A549 (cell line): ENCODE data around the gene CXCL9.

Experiments
- CEBPB ChIP-seq, 2 experiments: fragments of >200 bp in 1 of 2; sonication (Bioruptor Twin) in 1 of 2; formaldehyde crosslinking in 1 of 2; IDR thresholded peaks; 2 replicates each; pipeline ENCODE4 v1.6.1; 2012 to 2016
- CHD2 ChIP-seq: fragments of 150-350 bp; IDR thresholded peaks from 2 replicates; pipeline ENCODE4 v1.6.1; 2014; ENCODE audit warnings: low read length; ENCODE audit not compliant: partially characterized antibody
- EP300 ChIP-seq, 2 experiments: fragments of >200 bp; sonication (Bioruptor Twin); formaldehyde crosslinking; IDR thresholded peaks; 2 replicates in 1 of 2; 3 replicates in 1 of 2; pipeline ENCODE4 v1.6.1; 2016 to 2017
- HEYL ChIP-seq: fragments of 250-450 bp; sonication (Bioruptor Pico); IDR thresholded peaks from 2 replicates; pipeline ENCODE4 v1.8.0; 2021; ENCODE audit warnings: mild to moderate bottlenecking, moderate library complexity
- KDM1A ChIP-seq: fragments of 200-600 bp; sonication (generic); IDR thresholded peaks from 2 replicates; pipeline ENCODE4 v1.6.1; 2016; ENCODE audit warnings: low read depth, mild to moderate bottlenecking
- KDM5A ChIP-seq: fragments of 200-600 bp; sonication (generic); IDR thresholded peaks from 2 replicates; pipeline ENCODE4 v1.6.1; 2016; ENCODE audit warnings: antibody characterized with exemption, mild to moderate bottlenecking
- NR3C1 ChIP-seq: fragments of >200 bp; sonication (Bioruptor Twin); formaldehyde crosslinking; IDR thresholded peaks from 3 replicates; pipeline ENCODE4 v1.6.1; 2017
- ZSCAN20 ChIP-seq: fragments of 250-450 bp; sonication (Bioruptor Pico); IDR thresholded peaks from 2 replicates; pipeline ENCODE4 v1.8.0; 2022; ENCODE audit warnings: mild to moderate bottlenecking, moderate library complexity
- TF ChIP-seq, protein P1 (sequence below): fragments of 200-600 bp; sonication (generic); IDR thresholded peaks from 2 replicates; pipeline ENCODE4 v1.6.1; 2016; ENCODE audit warnings: antibody characterized with exemption, mild to moderate bottlenecking, moderate library complexity
- TF ChIP-seq, protein P2 (sequence below): fragments of >200 bp; sonication (Bioruptor Twin); formaldehyde crosslinking; IDR thresholded peaks from 3 replicates; pipeline ENCODE4 v1.5.1; 2016
- TF ChIP-seq, protein P3 (sequence below): fragments of 150-350 bp; IDR thresholded peaks from 2 replicates; pipeline ENCODE4 v1.6.1; 2014; ENCODE audit warnings: low read depth, mild to moderate bottlenecking, low read length

DNA sequence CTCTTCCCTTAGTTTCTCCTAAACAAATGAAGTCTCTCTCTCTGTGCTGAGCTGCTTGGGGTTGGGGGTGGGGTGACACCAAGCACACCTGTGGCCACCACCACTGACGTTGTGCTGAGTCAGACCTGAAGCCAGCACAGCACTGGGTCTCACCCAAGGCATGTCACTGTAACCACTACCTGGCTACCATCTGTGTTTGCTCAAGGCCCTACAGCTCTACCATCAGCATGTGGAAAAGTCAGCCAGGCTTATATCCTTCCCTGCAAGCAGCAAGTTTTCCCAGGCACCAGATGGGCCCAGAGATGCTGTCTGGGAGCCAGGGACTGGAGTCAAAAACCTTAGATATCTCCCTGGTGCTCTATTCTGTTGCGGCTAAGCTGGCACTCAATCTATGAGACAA, 9.1 kb upstream of the CXCL9 start:
- TF ChIP-seq CEBPB (IDR thresholded peaks at IDR 0.05) = no peak
- TF ChIP-seq ZSCAN20 = no peak
- TF ChIP-seq, protein P1, sequence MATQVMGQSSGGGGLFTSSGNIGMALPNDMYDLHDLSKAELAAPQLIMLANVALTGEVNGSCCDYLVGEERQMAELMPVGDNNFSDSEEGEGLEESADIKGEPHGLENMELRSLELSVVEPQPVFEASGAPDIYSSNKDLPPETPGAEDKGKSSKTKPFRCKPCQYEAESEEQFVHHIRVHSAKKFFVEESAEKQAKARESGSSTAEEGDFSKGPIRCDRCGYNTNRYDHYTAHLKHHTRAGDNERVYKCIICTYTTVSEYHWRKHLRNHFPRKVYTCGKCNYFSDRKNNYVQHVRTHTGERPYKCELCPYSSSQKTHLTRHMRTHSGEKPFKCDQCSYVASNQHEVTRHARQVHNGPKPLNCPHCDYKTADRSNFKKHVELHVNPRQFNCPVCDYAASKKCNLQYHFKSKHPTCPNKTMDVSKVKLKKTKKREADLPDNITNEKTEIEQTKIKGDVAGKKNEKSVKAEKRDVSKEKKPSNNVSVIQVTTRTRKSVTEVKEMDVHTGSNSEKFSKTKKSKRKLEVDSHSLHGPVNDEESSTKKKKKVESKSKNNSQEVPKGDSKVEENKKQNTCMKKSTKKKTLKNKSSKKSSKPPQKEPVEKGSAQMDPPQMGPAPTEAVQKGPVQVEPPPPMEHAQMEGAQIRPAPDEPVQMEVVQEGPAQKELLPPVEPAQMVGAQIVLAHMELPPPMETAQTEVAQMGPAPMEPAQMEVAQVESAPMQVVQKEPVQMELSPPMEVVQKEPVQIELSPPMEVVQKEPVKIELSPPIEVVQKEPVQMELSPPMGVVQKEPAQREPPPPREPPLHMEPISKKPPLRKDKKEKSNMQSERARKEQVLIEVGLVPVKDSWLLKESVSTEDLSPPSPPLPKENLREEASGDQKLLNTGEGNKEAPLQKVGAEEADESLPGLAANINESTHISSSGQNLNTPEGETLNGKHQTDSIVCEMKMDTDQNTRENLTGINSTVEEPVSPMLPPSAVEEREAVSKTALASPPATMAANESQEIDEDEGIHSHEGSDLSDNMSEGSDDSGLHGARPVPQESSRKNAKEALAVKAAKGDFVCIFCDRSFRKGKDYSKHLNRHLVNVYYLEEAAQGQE = no peak
- TF ChIP-seq, protein P2, sequence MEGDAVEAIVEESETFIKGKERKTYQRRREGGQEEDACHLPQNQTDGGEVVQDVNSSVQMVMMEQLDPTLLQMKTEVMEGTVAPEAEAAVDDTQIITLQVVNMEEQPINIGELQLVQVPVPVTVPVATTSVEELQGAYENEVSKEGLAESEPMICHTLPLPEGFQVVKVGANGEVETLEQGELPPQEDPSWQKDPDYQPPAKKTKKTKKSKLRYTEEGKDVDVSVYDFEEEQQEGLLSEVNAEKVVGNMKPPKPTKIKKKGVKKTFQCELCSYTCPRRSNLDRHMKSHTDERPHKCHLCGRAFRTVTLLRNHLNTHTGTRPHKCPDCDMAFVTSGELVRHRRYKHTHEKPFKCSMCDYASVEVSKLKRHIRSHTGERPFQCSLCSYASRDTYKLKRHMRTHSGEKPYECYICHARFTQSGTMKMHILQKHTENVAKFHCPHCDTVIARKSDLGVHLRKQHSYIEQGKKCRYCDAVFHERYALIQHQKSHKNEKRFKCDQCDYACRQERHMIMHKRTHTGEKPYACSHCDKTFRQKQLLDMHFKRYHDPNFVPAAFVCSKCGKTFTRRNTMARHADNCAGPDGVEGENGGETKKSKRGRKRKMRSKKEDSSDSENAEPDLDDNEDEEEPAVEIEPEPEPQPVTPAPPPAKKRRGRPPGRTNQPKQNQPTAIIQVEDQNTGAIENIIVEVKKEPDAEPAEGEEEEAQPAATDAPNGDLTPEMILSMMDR = no peak
- no peak for TF ChIP-seq EP300 (IDR thresholded peaks at IDR 0.05)
- TF ChIP-seq, protein P3, sequence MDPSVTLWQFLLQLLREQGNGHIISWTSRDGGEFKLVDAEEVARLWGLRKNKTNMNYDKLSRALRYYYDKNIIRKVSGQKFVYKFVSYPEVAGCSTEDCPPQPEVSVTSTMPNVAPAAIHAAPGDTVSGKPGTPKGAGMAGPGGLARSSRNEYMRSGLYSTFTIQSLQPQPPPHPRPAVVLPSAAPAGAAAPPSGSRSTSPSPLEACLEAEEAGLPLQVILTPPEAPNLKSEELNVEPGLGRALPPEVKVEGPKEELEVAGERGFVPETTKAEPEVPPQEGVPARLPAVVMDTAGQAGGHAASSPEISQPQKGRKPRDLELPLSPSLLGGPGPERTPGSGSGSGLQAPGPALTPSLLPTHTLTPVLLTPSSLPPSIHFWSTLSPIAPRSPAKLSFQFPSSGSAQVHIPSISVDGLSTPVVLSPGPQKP = no peak
- no peak for TF ChIP-seq NR3C1
- no peak for TF ChIP-seq HEYL (CRISPR knock-in tag)
- no peak for TF ChIP-seq KDM1A
- no peak for TF ChIP-seq CHD2
- no peak for TF ChIP-seq KDM5A
